GM21447 (cell line): ENCODE results near the gene C6orf15.
"Not testable (repeated sequence)": the region's sequence is repeated elsewhere in the genome, so short reads cannot be mapped to it uniquely, and the experiment has no call there.

ENCODE experiments used
- ATAC-seq: cut with Tn5 transposase; IDR thresholded peaks from one replicate; pipeline ENCODE4 v1.9.1; 2021; ENCODE audit not compliant: unreplicated experiment

C6orf15 gene

DNA sequence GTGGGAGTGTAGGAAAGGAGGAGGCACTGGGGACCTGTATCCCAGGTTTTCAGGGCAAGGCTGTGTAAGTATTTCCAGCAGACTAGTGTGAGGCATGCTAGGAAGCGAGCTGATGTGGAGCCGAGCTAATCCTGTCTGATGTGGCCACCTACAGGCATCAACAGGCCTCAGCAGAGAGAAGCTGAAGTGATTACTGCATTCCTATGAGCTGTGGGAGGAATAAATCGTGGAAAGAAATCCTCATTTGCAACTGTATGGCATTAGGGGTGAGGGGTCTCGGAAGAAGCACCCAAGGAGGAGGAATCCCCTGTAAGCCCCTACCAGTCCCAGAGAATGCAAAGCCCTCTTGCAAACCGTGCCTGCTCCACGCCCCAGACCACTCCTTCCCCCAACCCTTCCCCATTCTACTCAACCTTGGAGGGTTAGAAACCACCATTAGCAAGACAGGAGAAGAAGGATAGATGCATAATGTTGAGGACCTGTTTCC is 41.6 kb downstream of the C6orf15 start:
- ATAC-seq: no peak

- no peak for ATAC-seq
These were observed 43.6 kb downstream of the C6orf15 start for GRCh38 chr6:31068669-31069340.

DNA sequence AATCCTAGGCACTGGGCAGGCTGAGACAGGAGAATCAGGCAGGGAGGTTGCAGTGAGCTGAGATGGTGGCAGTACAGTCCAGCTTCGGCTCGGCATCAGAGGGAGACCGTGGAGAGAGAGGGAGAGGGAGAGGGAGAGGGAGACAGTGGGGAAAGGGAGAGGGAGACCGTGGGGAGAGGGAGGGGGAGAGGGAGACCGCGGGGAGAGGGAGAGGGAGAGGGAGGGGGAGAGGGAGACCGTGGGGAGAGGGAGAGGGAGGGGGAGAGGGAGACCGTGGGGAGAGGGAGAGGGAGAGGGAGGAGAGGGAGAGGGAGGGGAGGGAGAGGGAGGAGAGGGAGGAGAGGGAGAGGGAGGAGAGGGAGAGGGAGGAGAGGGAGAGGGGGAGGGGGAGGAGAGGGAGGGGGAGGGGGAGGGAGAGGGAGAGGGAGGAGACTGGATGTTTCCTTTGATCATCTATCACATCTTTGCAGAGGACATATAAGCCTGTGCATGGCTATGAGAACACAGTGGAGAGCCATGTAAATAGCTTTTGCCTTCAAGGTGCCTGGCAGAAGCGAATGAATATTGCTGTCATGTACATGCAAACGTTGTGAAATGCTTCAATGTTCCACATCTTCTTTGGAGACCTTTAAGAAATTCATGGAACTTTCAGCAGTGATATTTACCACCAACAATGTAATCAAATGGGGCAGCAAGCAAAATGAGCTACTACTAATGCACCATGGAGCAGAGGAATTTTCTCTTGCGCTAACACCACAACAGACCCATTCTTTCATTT is 44.3 kb downstream of the C6orf15 start:
- not testable (repeated sequence) for ATAC-seq

DNA sequence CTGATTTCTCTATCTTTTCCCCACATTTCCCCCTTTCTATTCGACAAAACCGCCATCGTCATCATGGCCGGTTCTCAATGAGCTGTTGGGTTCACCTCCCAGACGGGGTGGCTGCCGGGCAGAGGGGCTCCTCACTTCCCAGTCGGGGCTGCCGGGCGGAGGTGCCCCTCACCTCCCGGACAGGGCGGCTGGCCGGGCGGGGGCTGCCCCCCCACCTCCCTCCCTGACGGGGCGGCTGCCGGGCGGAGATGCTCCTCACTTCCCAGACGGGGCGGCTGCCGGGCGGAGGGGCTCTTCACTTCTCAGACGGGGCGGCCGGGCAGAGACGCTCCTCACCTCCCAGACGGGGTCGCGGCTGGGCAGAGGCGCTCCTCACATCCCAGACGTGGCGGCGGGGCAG is 45.3 kb downstream of the C6orf15 start:
- ATAC-seq: not testable (repeated sequence)

- no peak for ATAC-seq
These were observed 46.8 kb downstream of the C6orf15 start for GRCh38 chr6:31065556-31065955.

DNA sequence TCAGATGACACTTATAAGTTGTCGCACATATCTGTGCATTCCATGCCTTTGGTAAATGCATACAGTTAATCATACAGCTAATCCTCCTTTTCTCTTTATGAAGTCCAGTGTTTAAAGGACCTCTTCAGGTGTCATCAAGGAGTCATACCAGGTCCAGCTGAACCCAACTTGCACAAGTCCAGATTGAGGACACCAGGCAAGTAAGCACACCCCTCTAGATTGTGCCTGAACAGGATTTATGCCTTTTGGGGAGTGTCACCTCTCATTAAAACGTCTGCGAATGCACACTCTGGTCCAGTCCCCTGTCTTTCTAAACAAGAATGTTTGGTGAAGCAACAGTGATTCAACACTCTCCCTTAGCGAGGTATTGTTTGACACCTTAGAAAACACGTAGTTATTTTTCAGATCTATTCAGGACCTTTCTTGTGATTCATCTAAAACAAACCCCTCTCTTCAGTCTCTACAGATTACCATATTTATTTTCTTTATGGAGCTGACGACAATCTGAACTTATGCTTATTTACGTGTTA is 48.4 kb downstream of the C6orf15 start:
- no peak for ATAC-seq
